ENCODE data around the gene UFC1.

Gene UFC1

GRCh38 chr1:161196111-161196510, 42.3 kb downstream of the UFC1 start:
- DNase-seq: no peak

DNA sequence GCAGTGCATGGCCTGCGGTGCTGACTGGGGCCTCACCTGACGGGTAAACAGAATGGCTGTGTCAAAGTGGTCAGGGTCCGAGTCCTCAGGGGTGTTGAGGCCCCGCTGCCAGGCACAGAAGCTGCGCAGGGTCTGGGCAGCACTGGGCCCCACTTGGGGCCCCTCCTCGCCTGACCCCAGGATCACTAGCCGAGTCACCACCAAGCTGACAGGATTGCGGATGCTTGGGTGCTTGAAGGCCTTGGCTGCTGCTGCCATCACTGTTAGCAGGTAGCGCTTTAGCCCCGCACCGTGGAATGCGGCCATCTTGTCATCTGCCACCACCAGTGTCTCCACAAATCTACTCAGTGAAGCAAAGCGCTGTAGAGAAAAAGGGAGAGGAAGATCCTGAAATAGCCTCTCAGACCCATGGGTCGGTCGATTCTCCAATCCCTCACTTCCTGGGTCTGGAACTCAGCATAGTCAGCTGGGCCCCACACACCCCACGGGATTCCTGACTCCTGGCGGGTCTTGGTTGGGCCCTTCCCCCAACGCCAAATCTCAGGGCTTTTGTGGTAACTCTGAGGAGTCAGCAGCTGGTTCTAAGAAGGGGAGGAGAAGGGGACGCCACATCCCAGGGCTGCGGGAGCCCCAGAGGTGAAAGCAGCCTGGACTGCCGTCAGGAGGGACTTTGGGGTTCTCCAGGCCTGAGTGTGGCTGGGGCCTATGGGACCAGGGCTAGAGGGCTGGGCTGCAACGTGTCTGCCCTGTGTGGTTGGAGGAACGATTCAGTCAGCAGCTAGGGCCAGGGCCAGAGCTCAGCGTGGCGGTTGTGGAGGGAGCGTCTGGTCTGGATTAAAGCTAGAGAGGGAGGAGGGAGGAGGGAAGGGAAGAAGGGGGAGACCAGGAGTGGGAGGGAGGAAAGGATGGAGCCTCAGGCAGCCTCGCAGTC, 43.0 kb downstream of the UFC1 start:
- DNase-seq: no peak

- no peak for DNase-seq
These were observed 43.9 kb downstream of the UFC1 start for GRCh38 chr1:161197560-161198193.

DNA sequence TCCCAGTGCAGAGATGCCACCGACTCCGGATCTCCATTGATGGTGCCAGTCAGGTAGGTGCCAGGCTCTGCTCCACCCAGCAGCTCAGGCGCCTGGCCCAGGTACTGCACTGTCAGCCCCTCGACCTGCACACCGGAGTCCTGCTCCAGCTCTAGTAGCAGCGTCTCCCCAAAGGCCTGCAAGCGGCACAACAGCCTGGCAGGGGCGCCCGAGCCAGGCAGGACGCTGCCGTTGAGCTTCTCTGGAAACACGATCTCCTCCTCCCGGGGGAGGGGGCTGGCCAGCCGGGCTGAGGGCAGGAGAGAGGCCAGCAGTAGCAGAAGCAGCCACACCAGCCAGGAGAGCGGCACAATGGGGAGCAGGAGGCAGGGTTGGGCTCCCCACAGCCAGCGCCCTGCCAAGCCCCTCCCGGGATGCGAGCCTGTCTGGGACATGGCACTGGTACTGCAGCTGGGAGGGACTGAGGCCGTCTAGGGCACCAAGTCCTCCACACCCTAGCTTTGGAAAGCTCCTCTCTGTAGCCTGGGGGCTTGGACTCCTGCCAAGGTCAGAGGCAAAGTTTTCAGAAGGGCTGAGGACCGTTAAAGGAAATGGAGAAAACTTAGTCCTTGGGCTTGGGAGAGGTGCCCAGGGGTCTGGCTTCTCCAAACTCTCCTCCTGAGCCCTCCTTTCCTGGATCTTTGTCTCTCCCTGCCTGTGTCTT, 44.6 kb downstream of the UFC1 start:
- no peak for DNase-seq

GRCh38 chr1:161198897-161199431, 45.2 kb downstream of the UFC1 start, which contains the start of gene ADAMTS4:
ADAMTS4 (minus strand) TSS chr1:161199054; CDS start chr1:161198627, 427 bp downstream.
- no peak for DNase-seq

GRCh38 chr1:161199506-161200139, 45.8 kb downstream of the UFC1 start:
- no peak for DNase-seq

- DNase-seq: no peak
These were observed 46.7 kb downstream of the UFC1 start for GRCh38 chr1:161200421-161200991.

- no peak for DNase-seq
These were observed 47.4 kb downstream of the UFC1 start for GRCh38 chr1:161200992-161201835.

GRCh38 chr1:161201836-161202712, 48.3 kb downstream of the UFC1 start, which contains the start of gene NDUFS2:
NDUFS2 (plus strand) TSS chr1:161202367; CDS start chr1:161202386, 19 bp downstream.
- peak; percentile 98 for DNase-seq

- DNase-seq: no peak
These were observed 52.8 kb downstream of the UFC1 start for GRCh38 chr1:161206411-161207140.

- DNase-seq: no peak
These were observed 53.4 kb downstream of the UFC1 start for GRCh38 chr1:161207173-161207572.

Measured in activated CD4-positive, alpha-beta T cell treated with anti-CD3 and anti-CD28 coated beads, Interleukin-10, Interleukin-2, amounts not matched to agents 100 ng/mL and 50 ng/mL, durations not matched to agents 16 hours and 8 hours (primary cell).